ENCODE data around the gene ELMO1.

The ELMO1 gene

DNA sequence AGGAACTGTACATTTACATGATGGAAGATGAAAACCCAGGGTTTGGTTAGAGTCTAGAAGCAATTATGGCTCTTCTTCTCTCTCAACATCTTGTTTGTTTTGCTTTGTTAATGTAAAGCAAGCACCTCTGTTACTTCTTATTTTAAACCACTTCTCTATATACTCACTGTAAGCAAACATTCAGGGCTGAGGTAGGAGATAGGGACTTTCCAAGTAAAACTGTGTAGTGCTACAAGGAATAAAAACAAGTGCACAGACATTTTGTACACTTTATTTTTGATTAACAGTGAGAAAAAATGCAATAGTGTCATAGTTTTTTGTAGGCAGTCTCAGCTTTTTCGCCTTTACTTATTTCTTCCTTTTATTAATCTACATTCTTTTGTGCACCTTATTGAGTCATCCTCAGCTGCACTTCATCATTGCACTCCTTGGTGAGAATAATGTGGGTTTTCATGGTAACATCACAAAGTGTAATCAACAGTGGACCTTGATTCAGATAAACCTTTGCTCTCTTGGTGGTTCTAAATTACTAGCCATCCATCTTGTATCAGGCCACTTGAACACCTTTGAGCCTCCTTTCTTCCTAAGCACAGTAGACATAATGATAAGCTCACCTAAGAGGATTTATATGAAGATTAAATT lies 52.9 kb downstream of the ELMO1 start:
- TF ChIP-seq ZFX (IDR thresholded peaks at IDR 0.05; ENCODE audit: borderline replicate concordance) (no peak), CTCF (IDR thresholded peaks at IDR 0.05) (no peak)
- H3K27ac ChIP-seq: no peak overlapping the region

GRCh38 chr7:37394158-37394557 lies 54.5 kb downstream of the ELMO1 start:
- H3K27ac ChIP-seq: no peak overlapping the region
- no peak for TF ChIP-seq ZFX (IDR thresholded peaks at IDR 0.05; ENCODE audit: borderline replicate concordance)
- TF ChIP-seq CTCF (IDR thresholded peaks at IDR 0.05): no peak

- TF ChIP-seq ZFX (IDR thresholded peaks at IDR 0.05; ENCODE audit: borderline replicate concordance): no peak
- no peak for TF ChIP-seq CTCF (IDR thresholded peaks at IDR 0.05)
Measured at GRCh38 chr7:37393476-37393875, 55.2 kb downstream of the ELMO1 start.

DNA sequence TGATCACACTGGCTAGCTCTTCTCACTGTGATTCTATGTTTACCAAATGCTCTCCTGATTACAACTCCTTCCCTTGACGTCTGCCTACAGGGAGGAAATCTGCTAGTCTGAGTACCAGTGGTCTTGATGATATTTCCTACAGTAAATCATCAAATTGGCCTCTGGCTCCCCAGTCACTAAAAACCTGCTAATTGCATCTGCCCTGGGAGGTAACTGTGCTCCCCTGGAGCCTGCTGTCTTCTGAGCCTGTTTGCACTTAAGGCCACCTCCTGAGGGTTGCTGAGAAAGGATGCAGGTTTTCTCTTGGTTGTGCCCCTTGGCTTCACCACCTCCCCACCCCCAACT lies 56.0 kb downstream of the ELMO1 start:
- TF ChIP-seq CTCF (IDR thresholded peaks at IDR 0.05): no peak
- no peak for TF ChIP-seq ZFX (IDR thresholded peaks at IDR 0.05; ENCODE audit: borderline replicate concordance)
- H3K27ac ChIP-seq: no peak overlapping the region

More at GRCh38 chr7:37393476-37393875, 55.2 kb downstream of the ELMO1 start:
- H3K27ac ChIP-seq: no peak overlapping the region

DNA sequence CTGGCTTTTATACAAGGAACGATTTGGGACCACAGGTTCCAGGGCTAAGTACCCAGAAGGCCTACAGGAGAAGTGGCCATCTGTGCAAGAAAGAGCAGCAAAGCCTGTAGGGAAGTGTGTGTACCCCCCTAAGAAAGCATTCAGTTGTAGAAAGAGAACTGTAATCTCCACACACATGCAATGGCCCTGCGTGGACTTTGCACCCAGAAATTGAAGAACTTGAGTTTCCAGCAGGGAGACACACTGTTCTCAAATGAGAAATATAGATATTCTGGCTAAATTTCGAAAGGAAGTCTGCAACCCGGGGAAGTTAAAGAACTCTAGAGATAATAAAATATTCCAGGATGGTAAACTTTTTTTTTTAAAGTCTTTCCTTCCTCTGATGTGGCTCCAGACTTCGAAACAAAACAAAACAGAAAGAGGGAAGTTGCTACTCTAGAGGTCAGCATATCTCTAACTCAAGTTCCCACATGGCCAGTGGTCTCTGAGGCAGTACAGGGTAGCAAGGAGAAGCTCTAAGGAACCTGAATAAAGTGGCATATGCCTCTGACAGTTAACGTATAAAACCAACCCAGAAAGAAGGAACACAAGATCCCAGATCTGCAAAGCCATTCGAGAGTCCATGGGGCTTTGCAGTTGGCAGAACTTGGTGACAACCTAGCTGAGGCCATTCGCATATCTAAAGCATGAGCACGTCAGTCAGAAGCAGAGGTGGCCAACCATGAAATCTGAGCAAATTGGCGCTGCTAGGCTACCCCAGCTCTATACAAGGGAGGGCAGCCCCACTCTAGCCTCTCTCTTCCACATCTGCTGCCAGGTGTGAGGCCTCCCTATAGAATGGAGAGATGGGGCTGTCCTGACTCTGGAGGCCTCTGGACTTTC lies 56.6 kb downstream of the ELMO1 start:
- TF ChIP-seq CTCF (IDR thresholded peaks at IDR 0.05): no peak
- H3K27ac ChIP-seq: no peak overlapping the region

DNA sequence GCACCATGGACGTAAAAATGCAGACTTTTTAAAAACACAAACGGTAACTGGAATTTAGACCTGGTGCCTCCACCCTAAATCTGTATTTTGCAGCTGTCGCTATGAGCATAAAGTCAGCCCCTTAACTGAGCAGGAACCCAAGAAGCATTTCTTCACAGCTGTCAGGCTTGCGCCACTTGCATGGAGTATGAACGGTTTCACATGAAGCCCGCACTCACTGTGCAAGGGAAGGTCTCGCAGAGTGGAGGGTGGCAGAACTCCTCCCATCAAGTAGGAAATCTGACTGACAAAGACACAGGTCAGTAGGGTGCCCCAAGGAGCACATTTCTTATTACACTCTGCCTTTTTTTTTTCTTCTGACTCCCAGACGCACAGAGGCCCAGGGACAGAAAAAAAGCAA lies 58.5 kb downstream of the ELMO1 start:
- H3K27ac ChIP-seq: no peak overlapping the region
- TF ChIP-seq CTCF (IDR thresholded peaks at IDR 0.05): no peak
- TF ChIP-seq ZFX (IDR thresholded peaks at IDR 0.05; ENCODE audit: borderline replicate concordance): no peak

DNA sequence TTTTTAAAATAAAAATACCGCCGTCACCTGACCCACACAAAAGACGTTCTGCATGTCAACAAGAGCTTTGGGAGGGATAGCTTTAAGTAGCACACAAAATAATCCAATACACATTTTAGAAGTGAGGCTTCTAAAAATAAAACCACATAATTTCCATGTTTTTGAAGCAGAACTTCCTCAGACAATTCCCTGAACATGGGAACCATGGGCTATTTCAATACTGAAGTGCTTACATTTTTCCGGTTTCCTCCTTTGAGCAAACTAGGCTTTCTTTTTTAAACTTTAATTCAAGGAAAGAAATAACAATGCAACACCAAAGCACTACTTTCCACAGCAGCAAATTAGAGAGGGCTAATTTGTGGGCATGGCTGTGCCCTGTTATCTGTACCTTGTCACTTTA lies 59.9 kb downstream of the ELMO1 start:
- no peak overlapping the region for H3K27ac ChIP-seq
- TF ChIP-seq CTCF (IDR thresholded peaks at IDR 0.05): no peak
- no peak for TF ChIP-seq ZFX (IDR thresholded peaks at IDR 0.05; ENCODE audit: borderline replicate concordance)

Measured in 22Rv1 (cell line).